Measurements from ENCODE around the gene DLL1.

DNA sequence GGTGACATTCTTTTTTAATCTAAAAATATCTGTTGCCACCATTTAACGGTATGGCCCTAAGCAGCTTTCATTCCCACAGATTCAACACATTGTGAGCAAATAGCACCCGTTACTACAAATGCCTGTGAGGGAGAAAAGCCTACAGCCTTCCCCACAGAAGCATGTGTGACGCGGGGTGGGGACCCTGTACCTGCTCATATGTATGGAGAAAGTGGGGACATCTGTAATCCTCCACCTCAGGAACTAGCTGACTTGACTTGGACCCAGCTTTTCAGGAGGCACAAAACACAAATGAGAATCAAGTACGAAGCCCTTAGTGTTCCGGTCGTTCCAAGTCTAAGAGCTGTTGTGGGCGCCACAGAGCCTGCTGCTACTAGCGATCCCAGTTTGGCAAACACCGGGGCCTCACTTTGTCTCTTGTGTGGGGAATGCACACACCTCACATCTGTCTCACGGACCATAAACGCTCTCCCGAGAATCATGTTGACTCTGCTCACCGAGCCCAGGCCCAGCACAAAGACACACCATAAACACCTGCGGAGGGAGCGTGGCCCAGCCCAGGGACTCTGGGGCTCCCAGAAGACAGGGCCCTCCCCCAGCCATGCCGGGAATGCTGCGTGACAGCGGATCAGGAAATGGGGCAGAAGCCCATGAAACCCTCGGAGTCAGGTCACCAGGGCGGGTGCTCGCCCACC, 21.6 kb downstream of the DLL1 start:
- TF ChIP-seq TCF7 (IDR thresholded peaks at IDR 0.05; ENCODE audit: borderline replicate concordance) (no peak), SP1 (CRISPR knock-in tag; IDR thresholded peaks at IDR 0.05) (no peak), CBX3 (IDR thresholded peaks at IDR 0.05; ENCODE audit: borderline replicate concordance in 1 of 2, low read length in 2 of 2) (no peak), POLR2AphosphoS2 (IDR thresholded peaks at IDR 0.05; ENCODE audit: low read length) (no peak), FOS (IDR thresholded peaks at IDR 0.05; ENCODE audit: extremely low read depth, insufficient read length) (no peak), KAT8 (IDR thresholded peaks at IDR 0.05; ENCODE audit: low read depth) (no peak), YY1 (IDR thresholded peaks at IDR 0.05; ENCODE audit: borderline replicate concordance in 1 of 3, control insufficient read depth in 1 of 3, extremely low read depth in 1 of 3, insufficient read depth in 3 of 3, insufficient read length in 1 of 3, insufficient replicate concordance in 2 of 3, low read depth in 1 of 3, low read length in 2 of 3) (no peak), GATAD2B (IDR thresholded peaks at IDR 0.05; ENCODE audit: borderline replicate concordance) (no peak)
- TF ChIP-seq, protein P1, sequence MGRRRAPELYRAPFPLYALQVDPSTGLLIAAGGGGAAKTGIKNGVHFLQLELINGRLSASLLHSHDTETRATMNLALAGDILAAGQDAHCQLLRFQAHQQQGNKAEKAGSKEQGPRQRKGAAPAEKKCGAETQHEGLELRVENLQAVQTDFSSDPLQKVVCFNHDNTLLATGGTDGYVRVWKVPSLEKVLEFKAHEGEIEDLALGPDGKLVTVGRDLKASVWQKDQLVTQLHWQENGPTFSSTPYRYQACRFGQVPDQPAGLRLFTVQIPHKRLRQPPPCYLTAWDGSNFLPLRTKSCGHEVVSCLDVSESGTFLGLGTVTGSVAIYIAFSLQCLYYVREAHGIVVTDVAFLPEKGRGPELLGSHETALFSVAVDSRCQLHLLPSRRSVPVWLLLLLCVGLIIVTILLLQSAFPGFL (CRISPR knock-in tag; IDR thresholded peaks at IDR 0.05): no peak
- TF ChIP-seq, protein P2, sequence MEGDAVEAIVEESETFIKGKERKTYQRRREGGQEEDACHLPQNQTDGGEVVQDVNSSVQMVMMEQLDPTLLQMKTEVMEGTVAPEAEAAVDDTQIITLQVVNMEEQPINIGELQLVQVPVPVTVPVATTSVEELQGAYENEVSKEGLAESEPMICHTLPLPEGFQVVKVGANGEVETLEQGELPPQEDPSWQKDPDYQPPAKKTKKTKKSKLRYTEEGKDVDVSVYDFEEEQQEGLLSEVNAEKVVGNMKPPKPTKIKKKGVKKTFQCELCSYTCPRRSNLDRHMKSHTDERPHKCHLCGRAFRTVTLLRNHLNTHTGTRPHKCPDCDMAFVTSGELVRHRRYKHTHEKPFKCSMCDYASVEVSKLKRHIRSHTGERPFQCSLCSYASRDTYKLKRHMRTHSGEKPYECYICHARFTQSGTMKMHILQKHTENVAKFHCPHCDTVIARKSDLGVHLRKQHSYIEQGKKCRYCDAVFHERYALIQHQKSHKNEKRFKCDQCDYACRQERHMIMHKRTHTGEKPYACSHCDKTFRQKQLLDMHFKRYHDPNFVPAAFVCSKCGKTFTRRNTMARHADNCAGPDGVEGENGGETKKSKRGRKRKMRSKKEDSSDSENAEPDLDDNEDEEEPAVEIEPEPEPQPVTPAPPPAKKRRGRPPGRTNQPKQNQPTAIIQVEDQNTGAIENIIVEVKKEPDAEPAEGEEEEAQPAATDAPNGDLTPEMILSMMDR (IDR thresholded peaks at IDR 0.05 in 2 of 3, conservative IDR thresholded peaks at IDR 0.05 in 1 of 3; ENCODE audit: insufficient read depth in 2 of 3, low read depth in 1 of 3, low read length in 3 of 3): no peak
